ENCODE measurements around the gene UBXN6. TPM values are rescaled to one million over a fixed set of nuclear protein-coding genes. Genes with fewer than 3 reads are reported as not detected.

UBXN6 gene
- total and polyA plus RNA-seq, 2 of the 8 experiments (the other 6 are each of a cell fraction or from before 2014, with no cell fraction given): 28.0 to 43.8 TPM

GRCh38 chr19:4402171-4403004 is 55.2 kb downstream of the UBXN6 start, which contains the start of gene CHAF1A:
TSS of gene CHAF1A (plus strand) at chr19:4402640. CDS start at chr19:4402763, 123 bp downstream.
- Histone ChIP-seq H3K79me1 (ENCODE audit: low read depth, low read length) (peaks cover 16% of the 10 kb centered on the region), H2BK15ac (ENCODE audit: low read length) (no peak within 1 kb of the TSS), H2BK20ac (ENCODE audit: low read length) (no peak within 1 kb of the TSS), H2BK5ac (ENCODE audit: low read depth, low read length) (peak within 1 kb of the TSS; percentile 93), H3K4me3 (ENCODE audit: extremely low read depth in 1 of 4, insufficient read depth in 2 of 4, low read depth in 3 of 4, low read length in 4 of 4) (peak within 1 kb of the TSS; percentile 67 to 98 (median 96)), H2BK120ac (replicated peaks; ENCODE audit: low read depth, low read length) (no peak within 1 kb of the TSS), H3K18ac (ENCODE audit: extremely low read depth, low read length) (peak within 1 kb of the TSS; percentile 95), H2BK12ac (ENCODE audit: low read depth, low read length) (peak within 1 kb of the TSS; percentile 87), H3K79me2 (ENCODE audit: control insufficient read depth in 1 of 2, insufficient read depth in 2 of 2, low read length in 2 of 2) (peaks cover 40 to 73% of the 10 kb centered on the region in 2 experiments), H3K23ac (ENCODE audit: insufficient read length) (no peak within 1 kb of the TSS), H3K14ac (ENCODE audit: insufficient read length) (peak within 1 kb of the TSS; percentile 37), H3K36me3 (ENCODE audit: control insufficient read depth in 2 of 4, insufficient read depth in 4 of 4, low read length in 3 of 4) (peaks cover 0 to 13% (median 3%) of the 10 kb centered on the region in 4 experiments; a peak in 3 of 8 replicates), H3K56ac (replicated peaks; ENCODE audit: insufficient read length, low read depth, low read length) (peak within 1 kb of the TSS; percentile 34), H4K20me1 (replicated peaks in 1 of 2; ENCODE audit: control insufficient read depth in 1 of 2, insufficient read depth in 2 of 2, low read length in 2 of 2) (peaks cover 20 to 22% of the 10 kb centered on the region in 2 experiments), H4K91ac (replicated peaks; ENCODE audit: insufficient read length, low read length) (peak within 1 kb of the TSS; percentile 14), H2AFZ (ENCODE audit: low read length) (no peak within 1 kb of the TSS), H3K27me3 (replicated peaks in 1 of 4; ENCODE audit: control insufficient read depth in 3 of 4, extremely low read depth in 1 of 4, insufficient read depth in 3 of 4, low read length in 3 of 4) (no peaks in the 10 kb centered on the region), H3K4me1 (replicated peaks in 1 of 4; ENCODE audit: control insufficient read depth in 3 of 4, insufficient read depth in 4 of 4, low read length in 3 of 4) (peaks cover 2 to 13% (median 4%) of the 10 kb centered on the region in 4 experiments; a peak in 5 of 7 replicates), H2AK5ac (ENCODE audit: low read depth, low read length) (peak within 1 kb of the TSS; percentile 99), H3K27ac (ENCODE audit: low read depth, low read length) (peak within 1 kb of the TSS; percentile 94), H3K4me2 (ENCODE audit: insufficient read depth in 1 of 2, low read depth in 2 of 2, low read length in 2 of 2) (peak within 1 kb of the TSS; percentile 99 to 100), H3K4ac (replicated peaks; ENCODE audit: insufficient read length, low read depth, low read length) (peak within 1 kb of the TSS; percentile 47), H4K5ac (ENCODE audit: insufficient read length, low read depth, low read length) (peak within 1 kb of the TSS; percentile 57), H4K8ac (ENCODE audit: extremely low read depth, insufficient read depth, low read length) (peak within 1 kb of the TSS; percentile 82; the same call in 1 of the 2 replicates), H3K9ac (replicated peaks in 1 of 4; ENCODE audit: extremely low read depth in 1 of 4, low read depth in 3 of 4, low read length in 3 of 4) (peak within 1 kb of the TSS; percentile 98 to 100 (median 99)), H3K9me3 (ENCODE audit: insufficient read depth in 2 of 2, low read depth in 1 of 2, low read length in 1 of 2) (no peaks in the 10 kb centered on the region), H3K23me2 (ENCODE audit: low read depth, low read length) (peaks cover 12% of the 10 kb centered on the region)
- ChIA-PET POLR2A (ENCODE audit: partially characterized antibody) (interaction anchor here (0.6 to 49.6 kb wide), 15 partner anchors 9 to 350 kb away, joined by 3 to 1590 read pairs (median 5); partner anchors contain the start of genes MPND, UBXN6 and YJU2), CTCF (ENCODE audit: partially characterized antibody) (interaction anchor here (0.6 to 3.3 kb wide), 10 partner anchors 11 to 169 kb away, joined by 3 to 38 read pairs (median 4); no protein-coding TSS in a partner anchor)
- peak; percentile 99 for DNase-seq (ENCODE audit: low read depth in 1 of 2, low spot score in 2 of 2)
- FAIRE-seq: peak; percentile 97
- WGBS, 2 experiments (ENCODE audit: extremely low coverage in 1 of 2, insufficient coverage in 1 of 2, insufficient read length in 1 of 2, insufficient replicate concordance in 2 of 2, low coverage in 1 of 2, low lambda C conversion rate in 2 of 2, missing lambda C conversion rate in 1 of 2): 1% methylated on average over 51 of the region's 84 CpGs; no CpG with 5 or more reads in 1 of the 2 experiments
- no peak for TF ChIP-seq CTCF (IDR thresholded peaks at IDR 0.05; ENCODE audit: control extremely low read depth in 1 of 3, insufficient read depth in 1 of 3, low read depth in 1 of 3, low read length in 3 of 3)
- TF ChIP-seq EZH2 (IDR thresholded peaks at IDR 0.05; ENCODE audit: low read depth, low read length, severe bottlenecking): no peak
- 0 out of 2 replicates have a peak, but pooled peaks have one; percentile 40 for TF ChIP-seq MAX (IDR thresholded peaks at IDR 0.05)
- peak; percentile 78; the same call in 1 of the 2 replicates for TF ChIP-seq GTF2F1 (IDR thresholded peaks at IDR 0.05; ENCODE audit: borderline replicate concordance, low read depth, low read length)
- TF ChIP-seq SIN3A (conservative IDR thresholded peaks at IDR 0.05 in 1 of 2, IDR thresholded peaks at IDR 0.05 in 1 of 2; ENCODE audit: low read depth in 1 of 2, low read length in 2 of 2): peak in 1 of 2 experiments; percentile 78; a peak in 1 of 4 replicates
